A673 (cell line): ENCODE results near the gene DDX56. TPM values are rescaled to one million over a fixed set of nuclear protein-coding genes. Genes with fewer than 3 reads are reported as not detected.

Experiments used
- BruUV-seq: library from RNA; stranded (reverse); fragments of 400-500 nt; replicated peaks from 2 replicates; lab custom pipeline; 2021; lab: Mats Ljungman, UMichigan
- CTCF ChIA-PET: fragments of 300-600 bp; sonication (Branson Sonifier 250); formaldehyde crosslinking; loops from one replicate; lab custom pipeline; 2022; ENCODE audit warnings: antibody characterized with exemption; lab: Charles Lee
- POLR2A ChIA-PET: fragments of 300-600 bp; sonication (Branson Sonifier 250); formaldehyde crosslinking; loops from one replicate; lab custom pipeline; 2022; ENCODE audit warnings: antibody characterized with exemption; ENCODE audit not compliant: low non-redundant PET; lab: Charles Lee
- DNase-seq: peaks from one replicate; pipeline ENCODE4 v3.0.0-alpha.2; 2015; ENCODE audit warnings: low spot score
- H3K27ac ChIP-seq: fragments of 200-600 bp; sonication (generic); 2 replicates; pipeline ENCODE4 v1.5.1; 2016; ENCODE audit warnings: mixed run types, low read depth, mild to moderate bottlenecking, mixed read lengths, antibody characterized with exemption, low read length; ENCODE audit not compliant: poor library complexity, severe bottlenecking
- H3K27me3 ChIP-seq: fragments of 200-600 bp; sonication (generic); replicated peaks from 2 replicates; pipeline ENCODE4 v1.6.1; 2017; ENCODE audit warnings: mixed run types, low read depth, mild to moderate bottlenecking, mixed read lengths, antibody characterized with exemption, low read length; ENCODE audit not compliant: insufficient read depth, poor library complexity
- H3K36me3 ChIP-seq: fragments of 200-600 bp; sonication (generic); 2 replicates; pipeline ENCODE4 v1.6.1; 2016; ENCODE audit warnings: mixed run types, mild to moderate bottlenecking, mixed read lengths, antibody characterized with exemption, low read length; ENCODE audit not compliant: insufficient read depth, poor library complexity, severe bottlenecking
- H3K4me1 ChIP-seq: fragments of 200-600 bp; sonication (generic); 2 replicates; pipeline ENCODE4 v1.6.1; 2017; ENCODE audit warnings: mixed run types, mild to moderate bottlenecking, mixed read lengths, antibody characterized with exemption, low read length; ENCODE audit not compliant: insufficient read depth, poor library complexity, severe bottlenecking
- H3K4me3 ChIP-seq: fragments of 200-600 bp; sonication (generic); 2 replicates; pipeline ENCODE4 v1.5.1; 2016; ENCODE audit warnings: low read depth, mixed run types, mild to moderate bottlenecking, mixed read lengths, low read length; ENCODE audit not compliant: poor library complexity, severe bottlenecking
- H3K9me3 ChIP-seq: fragments of 200-600 bp; sonication (generic); 2 replicates; pipeline ENCODE4 v1.6.1; 2016; ENCODE audit warnings: mixed run types, low read depth, mild to moderate bottlenecking, mixed read lengths, antibody characterized with exemption, low read length; ENCODE audit not compliant: poor library complexity, severe bottlenecking
- CTCF ChIP-seq: fragments of 300-800, 200-600 bp; sonication (generic); conservative IDR thresholded peaks from 2 replicates; pipeline ENCODE4 v1.5.1; 2017; ENCODE audit warnings: low read depth, mild to moderate bottlenecking, antibody characterized with exemption, low read length, moderate library complexity, mixed read lengths
- EZH2 ChIP-seq: fragments of 200-600 bp; sonication (generic); IDR thresholded peaks from 2 replicates; pipeline ENCODE4 v1.6.1; 2017; ENCODE audit warnings: borderline replicate concordance, low read depth, mild to moderate bottlenecking, mixed read lengths, antibody characterized with exemption, low read length; ENCODE audit not compliant: poor library complexity, severe bottlenecking
- intact Hi-C: fragments of 100-400 bp; cut with micrococcal nuclease; formaldehyde crosslinking; loops from one replicate; pipeline ENCODE4 v1.10.0; 2022; ENCODE audit not compliant: unreplicated experiment
- total RNA-seq: library from RNA; stranded (reverse); gene quantifications from 2 replicates; pipeline ENCODE4 v1.2.3, GENCODE V29; 2021

The DDX56 gene
- total RNA-seq, 1 experiment from 2014 or later: 147 TPM

GRCh38 chr7:44541028-44541869 is 32.5 kb downstream of the DDX56 start, which contains the start of gene NPC1L1:
NPC1L1 (minus strand) TSS chr7:44541330; CDS start chr7:44541259, 71 bp downstream.
- DNase-seq: no peak
- no peak for TF ChIP-seq CTCF
- TF ChIP-seq EZH2: no peak
- CTCF ChIA-PET: no interaction called here
- Histone ChIP-seq H3K27ac (no peak within 1 kb of the TSS), H3K4me3 (no peak within 1 kb of the TSS), H3K27me3 (no peaks in the 10 kb centered on the region), H3K36me3 (no peaks in the 10 kb centered on the region), H3K4me1 (no peaks in the 10 kb centered on the region), H3K9me3 (no peaks in the 10 kb centered on the region)
- POLR2A ChIA-PET: no interaction called here
- intact Hi-C loops: no loop called here
- BruUV-seq: no TSS peak

- CTCF ChIA-PET: no interaction called here
- no peak for DNase-seq
- intact Hi-C loops: no loop called here
Observed at GRCh38 chr7:44540592-44541027, 33.1 kb downstream of the DDX56 start.

More at GRCh38 chr7:44540592-44541027, 33.1 kb downstream of the DDX56 start:
- TF ChIP-seq EZH2: no peak
- TF ChIP-seq CTCF: no peak
- Histone ChIP-seq H3K27ac (no peak overlapping the region), H3K9me3 (no peaks in the 10 kb centered on the region), H3K36me3 (no peaks in the 10 kb centered on the region), H3K4me1 (no peaks in the 10 kb centered on the region), H3K4me3 (no peak overlapping the region), H3K27me3 (no peaks in the 10 kb centered on the region)
- BruUV-seq: no TSS peak
- POLR2A ChIA-PET: no interaction called here
